K562 (cell line): Measurements from ENCODE around the gene FREM3.

ENCODE experiments used
- CREB3 ChIP-seq: fragments of 450-650 bp; conservative IDR thresholded peaks from 2 replicates; pipeline ENCODE4 v1.6.1; 2016; ENCODE audit warnings: missing genetic modification characterization, low read depth, mild to moderate bottlenecking, missing compliant biosample characterization, moderate library complexity
- HCFC1 ChIP-seq: IDR thresholded peaks from 2 replicates; pipeline ENCODE4 v1.6.1; 2012; ENCODE audit warnings: low read depth, low read length, improper control_type of control experiment
- HDAC2 ChIP-seq: fragments of 450-650 bp; IDR thresholded peaks from 2 replicates; pipeline ENCODE4 v1.6.1; 2016; ENCODE audit warnings: mild to moderate bottlenecking
- JUNB ChIP-seq: fragments of 450-650 bp; formaldehyde crosslinking; conservative IDR thresholded peaks from 2 replicates; pipeline ENCODE4 v1.4.0; 2020; ENCODE audit warnings: mild to moderate bottlenecking
- JUND ChIP-seq, 2 experiments: IDR thresholded peaks; 2 replicates in 1 of 2; 3 replicates in 1 of 2; pipeline ENCODE4 v1.6.1; 2011; ENCODE audit warnings: borderline replicate concordance in 2 of 2, low read depth in 2 of 2, low read length in 2 of 2, improper control_type of control experiment in 1 of 2, missing biosample characterization in 1 of 2, missing genetic modification characterization in 1 of 2, missing genetic modification reagents in 1 of 2
- KAT2B ChIP-seq: IDR thresholded peaks from one replicate; pipeline ENCODE4 v1.6.1; 2012; ENCODE audit warnings: low read depth, mild to moderate bottlenecking, control low read depth, inconsistent platforms, low read length, moderate library complexity
- KDM5B ChIP-seq: fragments of 200-600 bp; sonication (generic); IDR thresholded peaks from 2 replicates; pipeline ENCODE4 v1.6.1; 2012; ENCODE audit warnings: low read depth, mild to moderate bottlenecking, moderate library complexity, low read length, control low read depth, inconsistent platforms; ENCODE audit not compliant: insufficient replicate concordance
- PHF8 ChIP-seq: fragments of 200-600 bp; sonication (generic); IDR thresholded peaks from 2 replicates; pipeline ENCODE4 v1.6.1; 2012; ENCODE audit warnings: mixed run types, mild to moderate bottlenecking, inconsistent platforms, low read length, moderate library complexity, borderline replicate concordance
- POLR2A ChIP-seq: fragments of 450-650 bp; conservative IDR thresholded peaks from 2 replicates; pipeline ENCODE4 v1.6.1; 2016
- SMAD3 ChIP-seq: fragments of 450-650 bp; formaldehyde crosslinking; conservative IDR thresholded peaks from 2 replicates; pipeline ENCODE4 v1.4.0; 2020; ENCODE audit warnings: mild to moderate bottlenecking
- TF ChIP-seq, protein P1 (sequence below), 3 experiments: IDR thresholded peaks in 2 of 3; conservative IDR thresholded peaks in 1 of 3; 2 replicates each; pipeline ENCODE4 v1.5.1; 2011 to 2012; ENCODE audit warnings: low read length in 3 of 3, mild to moderate bottlenecking in 3 of 3, control low read depth in 2 of 3, improper control_type of control experiment in 1 of 3, inconsistent platforms in 1 of 3, low read depth in 1 of 3, mixed read lengths in 1 of 3, moderate library complexity in 1 of 3; ENCODE audit not compliant: insufficient read depth in 2 of 3
- TF ChIP-seq, protein P2 (sequence below): sonication (generic); formaldehyde crosslinking; IDR thresholded peaks from 2 replicates; pipeline ENCODE4 v1.9.0; 2022; ENCODE audit warnings: mild to moderate bottlenecking, missing genetic modification reagents

- TF ChIP-seq, protein P1, sequence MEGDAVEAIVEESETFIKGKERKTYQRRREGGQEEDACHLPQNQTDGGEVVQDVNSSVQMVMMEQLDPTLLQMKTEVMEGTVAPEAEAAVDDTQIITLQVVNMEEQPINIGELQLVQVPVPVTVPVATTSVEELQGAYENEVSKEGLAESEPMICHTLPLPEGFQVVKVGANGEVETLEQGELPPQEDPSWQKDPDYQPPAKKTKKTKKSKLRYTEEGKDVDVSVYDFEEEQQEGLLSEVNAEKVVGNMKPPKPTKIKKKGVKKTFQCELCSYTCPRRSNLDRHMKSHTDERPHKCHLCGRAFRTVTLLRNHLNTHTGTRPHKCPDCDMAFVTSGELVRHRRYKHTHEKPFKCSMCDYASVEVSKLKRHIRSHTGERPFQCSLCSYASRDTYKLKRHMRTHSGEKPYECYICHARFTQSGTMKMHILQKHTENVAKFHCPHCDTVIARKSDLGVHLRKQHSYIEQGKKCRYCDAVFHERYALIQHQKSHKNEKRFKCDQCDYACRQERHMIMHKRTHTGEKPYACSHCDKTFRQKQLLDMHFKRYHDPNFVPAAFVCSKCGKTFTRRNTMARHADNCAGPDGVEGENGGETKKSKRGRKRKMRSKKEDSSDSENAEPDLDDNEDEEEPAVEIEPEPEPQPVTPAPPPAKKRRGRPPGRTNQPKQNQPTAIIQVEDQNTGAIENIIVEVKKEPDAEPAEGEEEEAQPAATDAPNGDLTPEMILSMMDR (IDR thresholded peaks at IDR 0.05 in 2 of 3, conservative IDR thresholded peaks at IDR 0.05 in 1 of 3; ENCODE audit: insufficient read depth in 2 of 3, low read depth in 1 of 3, low read length in 3 of 3), result no peak
- TF ChIP-seq KAT2B (no peak), JUND (IDR thresholded peaks at IDR 0.05; ENCODE audit: borderline replicate concordance, low read depth, low read length) (no peak), JUND (tag; IDR thresholded peaks at IDR 0.05; ENCODE audit: borderline replicate concordance, low read depth, low read length) (no peak), CREB3 (tag) (no peak), HCFC1 (no peak), PHF8 (no peak), HDAC2 (no peak), KDM5B (no peak), SMAD3 (CRISPR knock-in tag) (no peak), POLR2A (no peak), JUNB (CRISPR knock-in tag) (no peak)
- TF ChIP-seq, protein P2, sequence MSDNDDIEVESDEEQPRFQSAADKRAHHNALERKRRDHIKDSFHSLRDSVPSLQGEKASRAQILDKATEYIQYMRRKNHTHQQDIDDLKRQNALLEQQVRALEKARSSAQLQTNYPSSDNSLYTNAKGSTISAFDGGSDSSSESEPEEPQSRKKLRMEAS (CRISPR knock-in tag), result no peak
These were observed 13.6 kb upstream of the FREM3 start for GRCh38 chr4:143713955-143714625.
